HG03045 (cell line): ENCODE measurements around the gene GLB1L3.
"Not testable (repeated sequence)": the region's sequence is repeated elsewhere in the genome, so short reads cannot be mapped to it uniquely, and the experiment has no call there.

Experiments used
- ATAC-seq: cut with Tn5 transposase; IDR thresholded peaks from one replicate; pipeline ENCODE4 v1.9.1; 2021; ENCODE audit warnings: mild to moderate bottlenecking, moderate library complexity; ENCODE audit not compliant: unreplicated experiment

Gene GLB1L3

GRCh38 chr11:134312807-134313206 lies 36.6 kb downstream of the GLB1L3 start:
- no peak for ATAC-seq

DNA sequence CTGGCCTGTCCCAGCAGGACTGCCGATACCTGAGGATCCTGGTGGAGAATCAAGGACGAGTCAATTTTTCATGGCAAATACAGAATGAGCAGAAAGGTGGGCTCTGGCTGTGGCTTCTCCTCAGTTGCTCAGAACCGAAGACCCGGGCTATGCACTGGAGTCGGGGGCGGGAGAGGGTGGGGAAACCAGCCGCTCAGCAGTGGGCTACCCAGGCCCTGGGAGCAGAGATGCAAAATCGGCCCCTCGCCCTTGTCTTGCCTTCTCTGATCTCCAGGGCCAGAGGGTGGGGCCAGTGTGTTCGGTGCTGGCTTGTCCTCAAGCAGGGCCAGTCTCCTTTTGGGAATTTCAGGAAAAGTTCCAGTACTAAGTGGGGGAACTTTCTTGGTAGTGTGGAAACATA lies 37.2 kb downstream of the GLB1L3 start:
- no peak for ATAC-seq

DNA sequence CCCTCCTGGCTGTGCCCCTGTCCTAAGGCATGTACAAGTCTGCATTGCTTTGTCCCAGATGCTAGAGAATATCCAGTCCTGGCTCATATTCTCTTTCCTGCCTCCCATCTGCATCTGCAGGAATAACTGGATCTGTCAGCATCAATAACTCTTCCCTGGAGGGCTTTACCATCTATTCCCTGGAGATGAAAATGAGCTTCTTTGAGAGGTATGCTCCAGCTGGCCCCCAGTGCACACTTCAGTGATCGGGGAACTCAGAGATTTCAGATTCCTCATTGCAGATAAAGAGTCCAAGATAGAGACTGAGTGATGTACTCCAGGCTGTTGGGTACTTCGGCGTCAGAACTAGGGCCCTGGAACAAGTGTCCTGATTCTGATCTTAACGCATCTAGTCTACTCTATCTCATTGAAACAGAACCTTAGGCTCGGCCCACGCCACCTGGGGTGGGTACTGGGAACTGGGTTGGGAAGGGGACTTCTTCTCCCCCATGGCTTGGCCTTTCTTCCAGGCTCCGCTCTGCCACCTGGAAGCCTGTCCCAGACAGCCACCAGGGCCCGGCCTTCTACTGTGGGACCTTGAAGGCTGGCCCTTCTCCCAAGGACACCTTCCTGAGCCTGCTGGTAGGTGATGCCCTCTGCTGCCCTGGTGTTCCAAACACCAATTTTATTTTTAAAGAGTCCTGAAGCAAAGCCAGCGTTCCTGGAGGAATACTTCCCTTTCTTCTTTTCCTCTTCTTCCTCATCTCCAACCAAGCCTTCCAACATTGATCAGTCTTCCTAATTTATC lies 37.8 kb downstream of the GLB1L3 start:
- no peak for ATAC-seq

- no peak for ATAC-seq
These were observed 40.9 kb downstream of the GLB1L3 start for GRCh38 chr11:134317103-134317502.

DNA sequence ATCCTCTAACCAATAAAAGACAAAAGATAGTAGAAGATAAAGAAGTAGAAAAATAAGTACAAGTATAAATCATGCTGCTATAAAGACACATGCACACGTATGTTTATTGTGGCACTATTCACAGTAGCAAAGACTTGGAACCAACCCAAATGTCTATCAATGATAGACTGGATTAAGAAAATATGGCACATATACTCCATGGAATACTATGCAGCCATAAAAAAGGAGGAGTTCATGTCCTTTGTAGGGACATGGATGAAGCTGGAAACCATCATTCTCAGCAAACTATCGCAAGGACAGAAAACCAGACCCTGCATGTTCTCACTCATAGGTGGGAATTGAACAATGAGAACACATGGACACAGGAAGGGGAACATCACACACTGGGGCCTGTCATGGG lies 45.2 kb downstream of the GLB1L3 start:
- not testable (repeated sequence) for ATAC-seq

GRCh38 chr11:134322553-134322952 lies 46.4 kb downstream of the GLB1L3 start:
- ATAC-seq, result no peak

GRCh38 chr11:134328433-134328832 lies 52.3 kb downstream of the GLB1L3 start:
- no peak for ATAC-seq

DNA sequence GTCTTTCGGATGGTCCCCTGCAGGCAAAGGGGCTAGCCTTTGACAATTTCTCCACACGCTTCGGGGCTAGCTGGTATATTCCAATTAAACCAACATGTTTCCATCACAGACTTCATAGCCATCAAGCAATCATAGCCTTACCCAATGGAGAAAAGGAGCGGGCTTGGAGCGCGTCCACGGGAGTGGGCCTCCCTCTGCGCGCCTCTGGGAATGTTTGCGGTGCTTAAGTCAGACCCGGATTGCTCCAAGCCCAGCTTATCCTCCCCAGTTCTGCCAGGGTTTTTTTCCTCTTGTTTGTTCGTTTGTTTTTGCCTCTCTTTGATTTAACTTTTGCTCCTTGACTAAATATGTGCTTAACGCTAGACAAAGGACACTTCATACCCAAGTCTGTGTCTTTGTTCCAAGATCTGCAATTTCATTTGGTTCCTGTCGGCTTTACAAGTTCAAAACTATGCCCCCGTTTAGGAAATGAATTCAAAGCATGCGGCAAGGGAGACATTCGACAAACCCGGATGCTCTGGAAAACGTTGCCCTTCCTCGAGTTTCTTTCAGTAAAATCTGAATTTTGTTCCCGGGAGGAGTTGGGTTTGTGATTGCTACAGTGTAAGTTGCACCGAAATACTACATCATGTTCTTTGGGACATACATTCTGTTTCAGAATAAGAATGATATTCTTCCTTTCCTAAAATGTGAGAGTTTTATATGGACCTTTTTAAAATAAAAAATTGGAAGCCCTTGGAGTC lies 54.6 kb downstream of the GLB1L3 start:
- no peak for ATAC-seq

DNA sequence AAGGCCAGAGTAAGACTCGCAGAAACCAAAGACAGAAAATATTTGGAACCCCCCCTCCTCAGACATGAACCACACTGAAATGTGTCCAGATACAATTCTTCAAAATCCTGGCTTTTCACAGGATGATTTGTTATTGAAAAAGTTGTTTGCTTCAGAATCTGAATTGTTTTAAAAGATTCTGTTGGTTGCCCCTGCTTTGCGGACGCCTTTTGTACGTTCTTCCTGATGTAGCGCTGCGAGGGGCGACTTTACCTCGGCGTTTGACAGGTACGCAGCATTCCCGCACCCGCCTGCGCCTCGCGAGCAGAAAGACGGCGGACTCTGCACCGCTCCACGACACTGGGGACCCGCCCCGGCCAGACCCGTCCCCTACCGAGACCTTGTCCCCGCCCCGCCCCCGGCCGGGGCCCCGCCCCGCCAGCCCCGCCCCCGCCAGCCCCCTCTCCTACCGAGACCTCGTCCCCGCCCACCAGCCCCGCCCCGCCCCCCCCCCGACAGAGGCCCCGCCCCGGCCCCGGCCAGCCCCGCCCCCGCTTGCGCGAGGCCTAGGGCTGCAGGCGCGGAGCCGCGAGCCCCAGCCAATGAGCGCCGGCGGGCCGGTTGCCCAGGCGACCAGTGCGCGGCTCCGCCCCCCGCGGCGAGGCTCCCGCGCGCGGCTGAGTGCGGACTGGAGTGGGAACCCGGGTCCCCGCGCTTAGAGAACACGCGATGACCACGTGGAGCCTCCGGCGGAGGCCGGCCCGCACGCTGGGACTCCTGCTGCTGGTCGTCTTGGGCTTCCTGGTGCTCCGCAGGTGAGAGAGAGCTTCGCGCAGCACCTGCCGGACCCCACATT lies 55.4 kb downstream of the GLB1L3 start, which contains the start of gene GLB1L2:
TSS of gene GLB1L2 (plus strand) at position 635 of the 835 bp plus-strand sequence. CDS start at position 709, 74 bp downstream.
- peak; percentile 92 for ATAC-seq

DNA sequence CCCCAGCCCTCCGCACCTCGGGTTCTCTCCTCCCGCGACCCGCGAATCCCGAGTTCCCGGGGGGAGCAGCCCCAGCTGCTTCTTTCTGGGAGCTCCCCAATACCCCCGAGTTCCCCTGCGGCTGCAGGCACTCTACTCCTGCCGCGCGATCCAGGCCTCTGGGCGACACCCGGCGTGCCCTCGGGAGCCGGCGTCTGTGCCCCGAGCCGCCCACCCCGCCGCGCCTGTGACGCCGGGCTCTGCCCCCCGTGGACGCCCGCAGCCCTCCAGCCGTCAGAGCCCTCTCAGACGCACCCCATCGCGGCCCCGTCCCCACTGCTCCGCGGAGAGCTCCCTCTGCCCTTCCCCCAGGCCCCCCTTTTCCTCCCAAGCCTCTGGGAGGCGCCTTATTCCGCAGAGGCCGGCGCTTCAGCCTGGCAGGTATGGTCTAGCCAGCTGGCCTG lies 56.0 kb downstream of the GLB1L3 start:
- ATAC-seq, result peak; percentile 22

- no peak for ATAC-seq
These were observed 56.6 kb downstream of the GLB1L3 start for GRCh38 chr11:134332782-134333181.

GRCh38 chr11:134333312-134333711 lies 57.1 kb downstream of the GLB1L3 start:
- ATAC-seq, result no peak

DNA sequence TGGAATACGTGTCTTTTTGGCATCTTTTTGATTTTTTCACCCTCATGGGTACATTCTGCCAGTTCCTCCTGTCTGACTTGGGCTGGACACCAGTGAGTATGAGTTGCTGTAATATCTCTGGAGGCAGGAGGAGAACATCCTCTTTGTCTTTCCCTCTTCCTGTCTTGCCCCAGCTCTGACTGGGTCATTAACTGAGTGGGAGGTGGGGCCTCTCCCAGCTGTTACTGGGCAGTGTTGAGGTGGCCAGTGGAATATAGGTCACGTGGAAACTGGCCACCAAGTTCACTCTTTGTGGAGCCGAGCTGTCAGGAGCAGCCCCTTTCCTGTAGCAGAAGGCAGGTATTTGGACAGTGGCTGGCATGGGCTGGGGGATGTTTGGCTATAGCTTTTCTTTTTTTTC lies 57.8 kb downstream of the GLB1L3 start:
- no peak for ATAC-seq

GRCh38 chr11:134334796-134335571 lies 58.8 kb downstream of the GLB1L3 start:
- ATAC-seq, result no peak

DNA sequence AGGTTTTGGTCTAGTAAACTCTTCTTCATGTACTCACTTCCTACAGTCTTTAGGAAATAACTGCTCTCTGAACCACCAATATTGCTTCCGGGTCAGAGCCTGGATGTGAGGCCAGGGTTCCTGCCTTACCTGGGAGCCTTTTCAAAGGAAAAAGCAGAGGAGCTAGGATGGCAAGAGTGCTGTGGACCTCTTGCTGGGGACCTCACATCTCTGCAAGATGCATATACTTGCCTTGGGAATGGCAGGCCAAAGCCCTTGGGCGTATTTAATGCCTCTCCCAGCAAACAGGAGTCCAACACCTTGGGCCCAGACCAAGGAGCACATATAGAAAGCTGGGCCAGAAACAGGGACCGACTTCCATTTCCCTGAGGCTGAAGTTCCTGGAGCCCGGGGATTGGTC lies 60.9 kb downstream of the GLB1L3 start:
- no peak for ATAC-seq

GRCh38 chr11:134338068-134338467 lies 61.9 kb downstream of the GLB1L3 start:
- no peak for ATAC-seq

- no peak for ATAC-seq
These were observed 62.5 kb downstream of the GLB1L3 start for GRCh38 chr11:134338654-134339053.

- ATAC-seq, result no peak
These were observed 63.6 kb downstream of the GLB1L3 start for GRCh38 chr11:134339756-134340155.

GRCh38 chr11:134340354-134340964 lies 64.3 kb downstream of the GLB1L3 start:
- no peak for ATAC-seq
